SK-N-MC (cell line): ENCODE results near the gene CAND2.

Experiments
- DNase-seq: peaks from one replicate; pipeline ENCODE4 v3.0.0-alpha.2; 2011; ENCODE audit warnings: low read depth, low spot score
- H3K27ac ChIP-seq: fragments of 200-600 bp; sonication (generic); 2 replicates; pipeline ENCODE4 v1.5.1; 2016; ENCODE audit warnings: mixed run types
- H3K36me3 ChIP-seq: fragments of 200-600 bp; sonication (generic); 2 replicates; pipeline ENCODE4 v1.6.1; 2017; ENCODE audit warnings: antibody characterized with exemption, low read length, mixed read lengths; ENCODE audit not compliant: insufficient read depth
- H3K4me3 ChIP-seq: fragments of 200-600 bp; sonication (generic); 2 replicates; pipeline ENCODE4 v1.5.1; 2016
- H3K9ac ChIP-seq: fragments of 200-600 bp; sonication (generic); 2 replicates; pipeline ENCODE4 v1.8.0; 2017; ENCODE audit warnings: mixed run types, mixed read lengths; ENCODE audit not compliant: insufficient read length
- H3K9me3 ChIP-seq: fragments of 200-600 bp; sonication (generic); 2 replicates; pipeline ENCODE4 v1.6.1; 2017; ENCODE audit warnings: low read depth, mild to moderate bottlenecking, antibody characterized with exemption, low read length, moderate library complexity, mixed read lengths
- EZH2 ChIP-seq: fragments of 200-600 bp; sonication (generic); IDR thresholded peaks from one replicate; pipeline ENCODE4 v1.6.1; 2017; ENCODE audit warnings: antibody characterized with exemption
- FOXP2 ChIP-seq: optimal IDR thresholded peaks from 2 replicates; pipeline ENCODE3; 2011; ENCODE audit warnings: mild to moderate bottlenecking, moderate library complexity; ENCODE audit not compliant: insufficient read depth; ENCODE audit errors: extremely low read length, control extremely low read depth
- POLR2AphosphoS5 ChIP-seq: IDR thresholded peaks from 2 replicates; pipeline ENCODE4 v1.6.1; 2012; ENCODE audit warnings: mild to moderate bottlenecking, low read depth, low read length, borderline replicate concordance

The CAND2 gene

DNA sequence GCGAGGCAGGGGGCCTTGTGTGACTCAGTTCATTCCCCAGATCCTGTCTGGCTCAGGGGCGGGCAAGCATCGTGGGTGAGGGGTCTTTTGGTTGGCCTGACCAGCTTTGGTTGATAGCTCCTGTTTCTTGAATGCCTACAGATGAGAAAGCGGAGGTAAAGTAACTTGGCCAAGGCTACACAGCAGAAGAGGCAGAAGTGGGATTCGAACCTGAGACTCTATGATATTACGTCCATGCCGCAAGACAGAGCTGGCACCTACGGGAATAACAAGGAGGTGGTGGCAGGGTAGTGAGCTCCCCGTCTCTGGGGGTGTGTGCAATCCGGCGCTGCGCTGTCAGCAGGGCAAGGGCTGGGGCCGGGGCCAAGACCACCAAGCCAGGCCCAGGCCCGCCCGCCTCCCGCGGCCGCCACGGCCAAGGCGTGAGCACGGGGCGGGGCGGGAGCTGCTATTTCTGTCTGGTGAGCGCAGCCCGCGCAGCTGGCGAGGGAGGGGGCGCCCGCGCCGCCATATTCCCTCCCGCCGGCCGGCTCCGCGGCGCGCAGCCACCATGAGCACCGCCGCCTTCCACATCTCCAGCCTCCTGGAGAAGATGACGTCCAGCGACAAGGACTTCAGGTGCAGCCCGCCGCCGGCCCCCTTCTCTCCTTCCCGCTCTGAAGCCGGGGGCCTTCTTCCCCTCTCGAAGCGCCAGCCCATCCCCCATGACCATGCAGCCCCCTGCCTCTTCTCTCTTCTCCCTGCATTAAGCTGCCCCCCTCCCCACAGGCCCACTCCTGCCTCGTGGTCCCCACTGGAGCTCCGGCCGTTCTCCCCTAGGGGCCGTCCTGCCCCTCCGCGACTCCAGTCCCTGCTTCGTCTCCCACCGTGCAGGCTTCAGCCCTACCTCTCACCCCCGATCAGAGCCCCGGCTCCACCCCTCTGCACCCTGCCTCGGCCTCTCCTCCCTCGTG lies at the start of gene CAND2:
Gene CAND2, plus strand, starts transcription at position 510 of the 953 bp plus-strand sequence. Its CDS starts 41 bp downstream, at position 551.
- Histone ChIP-seq H3K27ac (no peak within 1 kb of the TSS), H3K36me3 (no peaks in the 10 kb centered on the region), H3K9me3 (no peaks in the 10 kb centered on the region), H3K4me3 (peak within 1 kb of the TSS; percentile 73), H3K9ac (no peak within 1 kb of the TSS)
- TF ChIP-seq POLR2AphosphoS5, result peak; percentile 36; the same call in 1 of the 2 replicates
- no peak for TF ChIP-seq FOXP2
- TF ChIP-seq EZH2, result no peak
- DNase-seq, result no peak

DNA sequence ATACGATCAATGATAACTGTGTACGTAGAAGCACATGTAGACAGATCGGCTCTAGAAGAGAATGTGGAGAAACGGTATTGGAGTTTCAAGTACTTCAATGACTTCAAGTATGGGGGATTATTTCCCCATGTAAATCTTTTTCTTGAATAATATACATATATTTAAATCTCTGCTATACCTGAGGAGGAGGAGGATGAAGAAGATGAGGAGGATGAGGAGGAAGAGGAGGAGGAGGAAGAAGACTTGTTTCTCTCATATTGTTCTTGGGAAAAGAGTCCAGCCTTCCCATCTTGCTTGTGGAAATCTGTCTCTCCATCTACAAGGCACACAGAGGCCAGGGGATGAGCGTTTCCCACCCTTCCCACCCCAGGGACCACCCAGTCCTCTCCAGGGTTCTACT lies 48.0 kb upstream of the CAND2 start:
- H3K27ac ChIP-seq, result no peak overlapping the region
- no peaks in the 10 kb centered on the region for H3K36me3 ChIP-seq
- TF ChIP-seq EZH2 (no peak), FOXP2 (no peak), POLR2AphosphoS5 (no peak)
- H3K4me3 ChIP-seq, result no peak overlapping the region
- no peak for DNase-seq
- no peak overlapping the region for H3K9ac ChIP-seq
- H3K9me3 ChIP-seq, result no peaks in the 10 kb centered on the region

DNA sequence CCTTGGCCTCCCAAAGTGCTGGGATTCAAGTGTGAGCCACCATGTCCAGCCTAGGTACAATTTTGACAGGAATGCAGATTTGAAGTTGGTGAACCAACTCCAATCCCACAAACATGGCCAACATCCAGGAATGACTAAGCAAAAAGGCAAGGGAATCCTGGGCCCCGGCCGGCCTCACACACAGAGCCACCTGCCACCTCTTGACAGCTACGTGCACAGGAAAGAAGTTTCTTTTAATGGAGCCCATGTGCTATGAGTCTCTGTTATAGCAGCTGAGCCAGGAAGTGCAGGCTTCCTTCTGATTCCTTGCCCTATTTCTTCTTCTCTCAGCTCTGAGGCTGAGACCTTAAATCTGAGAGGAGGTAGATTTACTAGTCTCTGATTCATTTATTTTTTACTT lies 46.3 kb upstream of the CAND2 start:
- Histone ChIP-seq H3K36me3 (no peaks in the 10 kb centered on the region), H3K27ac (no peak overlapping the region), H3K4me3 (no peak overlapping the region), H3K9ac (no peak overlapping the region), H3K9me3 (no peaks in the 10 kb centered on the region)
- no peak for DNase-seq
- TF ChIP-seq EZH2 (no peak), POLR2AphosphoS5 (no peak), FOXP2 (no peak)

DNA sequence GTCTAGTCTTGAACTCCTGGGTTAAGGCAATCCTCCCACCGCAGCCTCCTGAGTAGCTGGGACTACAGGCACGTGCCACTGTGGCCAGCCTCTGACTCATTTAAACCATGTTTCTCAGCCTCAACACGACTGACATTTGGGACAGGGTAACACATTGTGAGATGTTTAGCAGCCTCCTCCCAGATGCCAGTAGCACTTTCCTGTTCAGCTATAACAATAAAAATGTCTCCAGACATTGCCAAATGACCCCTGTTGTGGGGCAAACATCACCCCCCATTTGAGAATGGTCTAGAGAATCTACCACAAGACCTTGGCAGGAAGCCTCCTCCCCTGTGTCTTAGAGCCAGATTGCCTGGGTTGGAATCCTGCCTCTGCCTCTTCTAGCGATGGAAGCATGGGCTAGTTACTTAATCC lies 45.8 kb upstream of the CAND2 start:
- Histone ChIP-seq H3K36me3 (no peaks in the 10 kb centered on the region), H3K9me3 (no peaks in the 10 kb centered on the region), H3K9ac (no peak overlapping the region), H3K4me3 (no peak overlapping the region), H3K27ac (no peak overlapping the region)
- no peak for DNase-seq
- TF ChIP-seq EZH2, result no peak
- TF ChIP-seq FOXP2, result no peak
- TF ChIP-seq POLR2AphosphoS5, result no peak

DNA sequence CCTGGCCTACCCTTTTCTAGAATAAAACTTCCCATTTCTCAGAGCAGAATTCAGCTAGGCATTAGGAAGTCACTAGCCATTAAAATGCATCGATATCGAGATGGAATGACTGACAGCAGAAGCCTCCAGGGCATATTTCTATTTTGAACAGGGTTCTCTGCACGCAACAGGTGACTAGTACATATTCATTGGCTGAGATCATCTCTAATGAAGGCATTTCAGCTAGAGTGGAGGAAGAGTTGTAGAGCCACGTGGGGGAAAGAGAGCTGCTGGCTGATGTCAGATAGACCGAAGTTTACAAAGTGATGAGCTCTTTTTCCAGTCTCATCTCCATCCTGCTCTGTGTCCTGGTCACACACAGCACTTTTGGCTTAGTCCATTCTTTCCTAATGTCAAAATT lies 44.9 kb upstream of the CAND2 start:
- DNase-seq, result no peak
- Histone ChIP-seq H3K4me3 (no peak overlapping the region), H3K36me3 (no peaks in the 10 kb centered on the region), H3K9me3 (no peaks in the 10 kb centered on the region), H3K27ac (no peak overlapping the region), H3K9ac (no peak overlapping the region)
- TF ChIP-seq FOXP2 (no peak), EZH2 (no peak), POLR2AphosphoS5 (no peak)

DNA sequence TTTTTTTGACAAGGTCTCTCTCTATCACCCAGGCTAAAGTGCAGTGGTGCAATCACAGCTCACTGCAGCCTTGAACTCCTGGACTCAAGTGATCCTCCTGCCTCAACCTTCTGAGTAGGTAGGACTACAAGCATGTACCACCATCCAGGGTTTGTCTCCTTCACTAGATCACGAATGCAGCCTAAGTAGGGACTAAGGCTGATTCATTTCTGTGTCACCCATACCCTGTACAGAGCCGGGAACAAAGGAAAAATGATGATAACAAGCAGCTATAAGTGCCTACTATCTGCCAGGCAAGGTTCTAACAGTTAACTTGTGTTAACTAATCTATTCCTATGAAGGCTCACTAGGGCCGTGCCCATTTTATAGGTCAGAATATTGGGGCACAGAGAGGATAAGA lies 44.4 kb upstream of the CAND2 start:
- no peaks in the 10 kb centered on the region for H3K36me3 ChIP-seq
- no peaks in the 10 kb centered on the region for H3K9me3 ChIP-seq
- TF ChIP-seq POLR2AphosphoS5 (no peak), FOXP2 (no peak), EZH2 (no peak)
- DNase-seq, result no peak
- H3K4me3 ChIP-seq, result no peak overlapping the region
- H3K27ac ChIP-seq, result no peak overlapping the region
- no peak overlapping the region for H3K9ac ChIP-seq

DNA sequence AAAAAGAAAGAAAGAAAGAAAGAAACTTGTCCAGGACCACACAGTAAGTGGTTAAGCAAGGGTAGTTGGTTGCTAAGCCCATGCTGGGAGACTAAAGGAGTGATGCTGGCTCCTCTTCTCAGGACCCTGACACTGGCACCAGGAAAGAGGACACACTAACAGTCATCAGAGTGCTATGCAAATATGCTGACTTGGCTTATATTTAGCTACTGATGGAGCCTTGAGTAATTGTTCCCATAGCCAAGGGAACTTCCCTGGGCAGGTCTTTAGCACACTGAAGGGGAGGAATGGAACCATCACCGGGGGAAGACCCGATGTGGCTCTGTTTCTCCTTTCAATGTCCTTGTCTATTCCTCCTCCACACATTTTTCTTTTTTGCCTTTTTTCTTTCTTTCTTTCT lies 43.7 kb upstream of the CAND2 start:
- TF ChIP-seq POLR2AphosphoS5, result no peak
- TF ChIP-seq FOXP2, result no peak
- TF ChIP-seq EZH2, result no peak
- no peak overlapping the region for H3K27ac ChIP-seq
- DNase-seq, result no peak
- no peak overlapping the region for H3K4me3 ChIP-seq
- H3K36me3 ChIP-seq, result no peaks in the 10 kb centered on the region
- H3K9ac ChIP-seq, result no peak overlapping the region
- no peaks in the 10 kb centered on the region for H3K9me3 ChIP-seq

DNA sequence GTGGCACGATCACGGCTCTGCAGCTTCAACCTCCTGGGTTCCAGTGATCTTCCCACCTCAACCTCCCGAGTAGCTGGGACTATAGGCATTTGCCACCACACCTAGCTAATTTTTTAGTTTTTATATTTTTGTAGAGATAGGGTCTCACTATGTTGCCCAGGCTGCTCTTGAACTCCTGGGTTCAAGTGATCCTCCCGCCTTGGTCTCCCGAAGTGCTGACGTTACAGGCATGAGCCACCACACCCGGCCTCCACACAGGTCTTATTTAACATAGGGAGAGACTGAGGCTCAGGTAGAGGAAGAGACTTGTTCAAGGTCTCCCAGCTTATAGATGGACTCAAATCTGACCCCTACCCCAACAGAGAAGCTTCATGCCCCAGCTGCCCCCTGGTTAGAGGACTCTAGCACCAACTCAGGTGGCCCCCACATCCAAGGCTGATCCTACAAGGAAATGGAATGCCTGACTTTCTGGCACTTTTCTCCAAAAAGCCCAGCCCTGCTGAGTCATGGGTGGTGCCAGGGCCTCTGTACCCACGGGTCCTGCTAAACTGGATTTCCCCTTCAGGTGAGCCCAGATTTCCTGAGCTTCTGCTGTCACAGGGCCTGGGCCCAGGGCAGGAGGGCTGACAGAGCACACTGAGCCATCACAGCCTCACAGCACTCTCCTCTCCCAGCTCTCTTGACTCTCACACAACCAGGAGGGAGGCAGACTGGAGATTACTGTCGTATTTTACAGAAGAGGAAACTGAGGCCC lies 43.0 kb upstream of the CAND2 start:
- Histone ChIP-seq H3K4me3 (no peak overlapping the region), H3K27ac (no peak overlapping the region), H3K36me3 (no peaks in the 10 kb centered on the region), H3K9me3 (no peaks in the 10 kb centered on the region), H3K9ac (no peak overlapping the region)
- DNase-seq, result no peak
- TF ChIP-seq POLR2AphosphoS5 (no peak), FOXP2 (no peak), EZH2 (no peak)
